HuH-7 (cell line): ENCODE data around the gene DGAT2.
A peak's percentile ranks its signal among the peaks of the same experiment; 100 is the strongest.
"Not testable (repeated sequence)": the region's sequence is repeated elsewhere in the genome, so short reads cannot be mapped to it uniquely, and the experiment has no call there.

Source experiments
- DNase-seq: peaks from one replicate; pipeline ENCODE4 v3.0.0; 2011; ENCODE audit warnings: low spot score

Gene DGAT2, protein sequence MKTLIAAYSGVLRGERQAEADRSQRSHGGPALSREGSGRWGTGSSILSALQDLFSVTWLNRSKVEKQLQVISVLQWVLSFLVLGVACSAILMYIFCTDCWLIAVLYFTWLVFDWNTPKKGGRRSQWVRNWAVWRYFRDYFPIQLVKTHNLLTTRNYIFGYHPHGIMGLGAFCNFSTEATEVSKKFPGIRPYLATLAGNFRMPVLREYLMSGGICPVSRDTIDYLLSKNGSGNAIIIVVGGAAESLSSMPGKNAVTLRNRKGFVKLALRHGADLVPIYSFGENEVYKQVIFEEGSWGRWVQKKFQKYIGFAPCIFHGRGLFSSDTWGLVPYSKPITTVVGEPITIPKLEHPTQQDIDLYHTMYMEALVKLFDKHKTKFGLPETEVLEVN

DNA sequence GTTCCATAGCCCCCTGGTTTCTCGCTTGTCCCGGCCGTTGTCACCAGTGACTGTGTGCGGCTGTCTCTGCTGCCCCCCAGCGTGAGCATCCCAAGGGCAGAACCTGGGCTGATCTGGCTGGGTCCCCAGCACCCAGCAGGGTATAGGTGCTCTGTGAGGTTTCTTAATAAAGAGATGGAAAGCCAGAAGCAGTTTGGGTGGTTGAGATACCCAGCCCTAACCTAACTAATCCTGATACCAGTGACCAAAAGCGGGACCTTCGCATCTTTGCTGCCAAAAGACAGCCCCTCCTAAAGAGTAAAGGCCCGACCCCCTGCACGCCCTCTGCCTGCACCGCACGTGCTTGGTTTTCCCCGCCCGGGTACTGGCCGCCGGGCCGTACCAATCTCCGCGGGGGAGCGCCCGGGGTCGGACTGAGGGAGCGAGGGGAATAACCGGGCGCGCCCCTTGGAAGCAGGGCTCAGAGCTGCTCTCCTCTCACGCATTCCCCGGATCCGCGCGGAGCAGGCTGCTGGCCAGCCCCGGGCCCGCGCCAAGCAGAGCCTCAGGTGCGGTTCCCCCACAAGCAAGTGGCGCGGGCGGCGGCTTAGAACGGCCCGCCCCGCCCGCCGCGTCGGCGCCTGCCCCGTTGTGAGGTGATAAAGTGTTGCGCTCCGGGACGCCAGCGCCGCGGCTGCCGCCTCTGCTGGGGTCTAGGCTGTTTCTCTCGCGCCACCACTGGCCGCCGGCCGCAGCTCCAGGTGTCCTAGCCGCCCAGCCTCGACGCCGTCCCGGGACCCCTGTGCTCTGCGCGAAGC lies at the start of gene DGAT2:
DGAT2 (plus strand) TSS at position 667 of the 797 bp plus-strand sequence. CDS start 214 bp downstream, outside the sequence.
- DNase-seq = peak; percentile 84

DNA sequence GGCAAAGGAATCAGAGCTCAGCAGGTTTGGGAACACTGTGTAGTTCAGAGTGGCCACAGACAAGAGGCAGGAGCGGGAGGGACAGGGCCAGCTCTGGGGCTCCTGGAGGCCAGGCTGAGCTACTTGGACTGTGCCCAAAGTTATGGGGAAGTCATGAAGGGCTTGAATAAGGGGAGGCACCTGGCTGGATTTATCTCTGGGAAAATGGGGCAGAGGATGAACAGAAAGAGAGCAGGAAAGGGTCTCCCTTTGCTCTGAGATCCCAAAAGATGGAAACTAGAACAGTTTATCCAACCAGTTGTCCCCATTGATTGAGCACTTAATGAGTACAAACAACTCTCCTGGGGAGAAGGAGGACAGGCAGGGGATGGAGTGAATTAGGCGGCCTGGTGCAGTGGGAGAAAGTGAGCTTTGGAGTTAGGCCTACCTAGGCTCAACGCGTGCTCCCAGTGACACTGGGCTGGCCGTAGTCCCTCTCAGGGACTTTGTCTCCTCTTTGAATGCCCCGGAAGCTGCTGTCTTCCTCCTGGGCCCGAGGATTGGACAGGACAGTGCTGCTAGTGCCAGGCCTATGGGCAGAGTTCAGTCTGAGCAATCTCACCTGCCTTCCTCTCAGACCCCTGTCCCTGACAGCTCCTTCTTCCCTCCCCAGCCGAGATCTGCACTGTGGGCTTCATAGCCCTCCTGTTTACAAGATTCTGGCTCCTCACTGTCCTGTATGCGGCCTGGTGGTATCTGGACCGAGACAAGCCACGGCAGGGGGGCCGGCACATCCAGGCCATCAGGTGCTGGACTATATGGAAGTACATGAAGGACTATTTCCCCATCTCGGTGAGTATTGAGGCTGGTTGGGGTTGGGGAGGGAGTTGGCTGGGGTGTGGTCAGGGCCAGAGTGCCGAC lies 49.0 kb upstream of the DGAT2 start:
- DNase-seq = no peak

DNA sequence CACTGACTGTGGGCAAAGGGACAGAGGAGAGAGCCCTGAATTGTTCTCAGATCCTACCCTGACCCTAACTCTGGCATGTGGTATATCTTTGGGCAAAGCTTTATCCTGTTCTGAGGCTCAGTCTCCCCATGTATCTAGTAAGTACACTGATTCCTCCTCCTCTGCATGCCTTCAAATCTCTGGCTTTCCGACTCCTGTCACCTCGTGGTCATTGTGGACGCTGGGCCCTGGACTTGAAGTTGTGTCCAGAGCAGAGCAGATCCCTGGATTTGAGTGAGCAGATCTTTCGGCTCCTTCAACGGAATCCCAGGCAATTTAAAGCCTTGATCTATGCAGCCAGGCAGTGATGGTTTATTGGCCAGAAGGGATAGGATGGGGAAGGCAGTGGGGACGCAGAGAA lies 47.9 kb upstream of the DGAT2 start:
- DNase-seq = no peak

DNA sequence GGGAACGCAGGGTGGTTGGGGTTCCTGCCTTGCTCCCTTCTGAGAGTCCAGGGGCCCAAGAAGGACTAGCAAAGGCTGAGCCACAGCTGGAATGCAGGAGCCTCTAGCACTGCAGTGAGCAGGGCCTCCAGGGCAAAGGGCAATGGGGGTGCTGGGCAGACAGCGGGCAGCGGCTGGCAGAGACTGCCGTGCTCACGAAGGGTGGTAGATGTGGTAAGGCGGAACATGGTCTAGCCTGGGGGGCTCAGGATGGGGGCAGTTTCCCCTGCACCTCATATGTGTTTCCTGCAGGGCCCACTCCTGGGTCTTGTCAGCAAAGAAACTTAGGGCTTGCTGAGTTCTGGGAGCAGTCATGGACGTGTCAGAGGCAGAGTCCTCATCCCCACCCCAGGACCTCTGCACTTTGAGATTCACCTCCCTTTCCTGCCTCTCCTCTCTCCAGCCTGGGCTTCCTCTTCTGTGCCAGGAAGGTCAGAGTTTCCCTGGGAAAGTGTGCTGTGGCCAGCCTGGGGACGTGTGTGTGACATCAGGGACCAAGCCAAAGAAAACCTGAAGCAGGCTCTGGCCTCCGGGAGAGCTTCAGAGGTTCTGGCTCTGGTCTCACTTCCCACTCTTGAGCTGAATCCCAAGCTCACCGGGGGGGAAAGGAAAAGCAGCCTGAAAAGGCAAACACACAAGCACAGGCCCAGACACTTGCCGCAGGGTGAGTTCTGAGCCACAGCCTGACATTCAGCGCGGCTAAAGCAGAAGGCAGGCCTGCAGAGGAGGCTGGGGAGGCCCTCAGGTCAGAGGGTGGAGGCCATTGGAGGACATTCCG lies 46.5 kb upstream of the DGAT2 start:
- no peak for DNase-seq

DNA sequence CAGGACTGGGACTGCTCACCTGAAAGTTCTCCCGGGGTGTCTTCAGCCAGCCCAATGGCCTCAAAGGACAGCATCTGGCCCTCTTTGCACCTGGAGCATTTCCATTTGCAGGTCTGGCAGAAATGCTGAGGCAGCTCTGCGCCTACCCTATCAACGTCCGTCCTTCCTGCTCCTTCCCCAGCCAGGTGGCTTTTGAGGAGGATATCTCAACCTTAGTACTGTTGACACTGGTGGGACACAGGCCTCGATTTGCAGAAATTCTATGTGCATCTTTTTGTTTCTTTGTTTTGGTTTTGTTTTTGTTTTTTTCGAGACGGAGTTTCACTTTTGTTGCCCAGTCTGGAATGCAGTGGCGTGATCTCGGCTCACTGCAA lies 45.9 kb upstream of the DGAT2 start:
- no peak for DNase-seq

DNA sequence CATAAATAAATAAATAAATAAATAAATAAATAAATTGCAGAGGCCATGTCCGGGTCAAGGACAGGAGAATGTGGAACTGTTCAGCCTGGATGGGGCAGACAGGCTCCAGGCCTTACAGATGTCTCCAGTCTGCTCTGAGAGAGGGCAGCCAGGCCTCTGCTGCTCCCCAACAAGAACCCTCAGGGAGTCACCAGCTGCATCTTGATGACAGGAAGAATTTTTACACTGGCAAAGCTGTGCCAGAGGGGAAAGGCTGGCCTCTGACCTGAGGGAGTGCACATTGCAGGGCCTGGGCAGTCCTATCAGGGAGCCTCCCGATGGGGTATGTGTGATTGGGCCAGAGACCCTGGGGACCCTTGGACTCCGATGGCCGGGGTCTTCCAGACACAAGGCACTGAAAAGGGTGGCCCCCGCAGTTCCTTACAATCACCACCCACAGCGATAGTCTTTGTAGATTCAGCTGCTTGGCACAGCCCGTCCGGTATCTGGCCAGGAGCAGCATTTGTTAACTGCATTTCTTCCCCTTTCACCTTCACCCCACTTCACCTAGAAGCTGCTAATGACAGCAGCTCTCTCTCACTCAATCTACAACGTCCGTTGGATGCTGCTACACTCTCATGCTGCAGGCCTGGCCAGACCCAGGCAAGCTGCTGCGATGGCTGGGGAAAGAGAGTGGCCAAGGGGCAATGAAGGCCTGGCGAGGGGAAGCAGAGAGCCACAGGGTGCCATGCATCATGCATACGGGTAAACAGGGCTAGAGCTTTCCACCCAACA lies 42.8 kb upstream of the DGAT2 start:
- DNase-seq = no peak

DNA sequence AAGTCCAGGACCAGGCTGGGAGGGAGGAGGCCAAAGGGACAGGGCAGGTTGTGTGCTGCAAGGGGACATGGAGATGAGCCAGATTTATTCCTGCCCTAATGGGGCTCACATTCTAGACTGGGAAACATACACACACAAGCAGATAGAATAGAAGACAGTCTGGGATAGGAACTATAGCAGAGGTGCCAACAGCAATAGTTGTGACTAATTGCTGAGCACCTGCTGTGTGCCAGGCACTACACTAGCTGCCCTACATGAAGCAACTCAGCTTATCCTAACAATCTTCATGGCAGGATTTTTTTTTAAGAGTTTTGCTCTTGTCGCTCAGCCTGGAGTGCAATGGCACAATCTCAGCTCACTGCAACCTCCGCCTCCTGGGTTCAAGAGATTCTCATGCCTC lies 39.6 kb upstream of the DGAT2 start:
- DNase-seq = no peak

DNA sequence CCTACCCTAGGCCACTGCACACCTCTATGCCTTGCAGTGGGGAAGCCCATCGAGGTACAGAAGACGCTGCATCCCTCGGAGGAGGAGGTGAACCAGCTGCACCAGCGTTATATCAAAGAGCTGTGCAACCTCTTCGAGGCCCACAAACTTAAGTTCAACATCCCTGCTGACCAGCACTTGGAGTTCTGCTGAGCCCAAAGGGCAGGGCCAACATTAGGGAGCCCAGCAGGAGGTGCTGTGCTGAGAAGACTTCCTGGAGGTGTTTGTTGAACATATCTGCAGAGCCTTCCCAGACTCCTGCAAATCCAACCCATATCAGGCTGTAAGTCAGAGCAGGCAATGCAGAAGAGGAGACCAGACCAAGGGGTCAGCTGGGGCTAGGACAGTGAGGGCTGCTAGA lies 37.5 kb upstream of the DGAT2 start:
- DNase-seq = no peak

DNA sequence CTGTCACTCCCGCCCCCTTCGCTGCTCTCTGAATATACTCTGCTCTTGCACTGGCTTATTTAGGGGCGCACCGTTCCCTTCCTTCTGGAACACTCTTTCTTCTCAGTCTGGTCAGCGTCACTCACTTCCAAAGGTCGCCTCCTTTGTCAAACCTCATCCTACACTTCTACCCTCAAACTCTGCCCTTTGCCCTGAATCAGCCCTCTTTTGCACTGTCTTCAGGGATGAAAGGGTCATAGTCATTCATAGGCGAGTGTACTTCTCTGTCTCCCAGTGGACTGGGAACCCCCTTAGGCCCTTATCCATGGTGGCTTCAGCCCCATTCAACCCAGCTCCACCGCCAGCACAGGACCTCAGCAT lies 35.5 kb upstream of the DGAT2 start:
- DNase-seq = no peak

DNA sequence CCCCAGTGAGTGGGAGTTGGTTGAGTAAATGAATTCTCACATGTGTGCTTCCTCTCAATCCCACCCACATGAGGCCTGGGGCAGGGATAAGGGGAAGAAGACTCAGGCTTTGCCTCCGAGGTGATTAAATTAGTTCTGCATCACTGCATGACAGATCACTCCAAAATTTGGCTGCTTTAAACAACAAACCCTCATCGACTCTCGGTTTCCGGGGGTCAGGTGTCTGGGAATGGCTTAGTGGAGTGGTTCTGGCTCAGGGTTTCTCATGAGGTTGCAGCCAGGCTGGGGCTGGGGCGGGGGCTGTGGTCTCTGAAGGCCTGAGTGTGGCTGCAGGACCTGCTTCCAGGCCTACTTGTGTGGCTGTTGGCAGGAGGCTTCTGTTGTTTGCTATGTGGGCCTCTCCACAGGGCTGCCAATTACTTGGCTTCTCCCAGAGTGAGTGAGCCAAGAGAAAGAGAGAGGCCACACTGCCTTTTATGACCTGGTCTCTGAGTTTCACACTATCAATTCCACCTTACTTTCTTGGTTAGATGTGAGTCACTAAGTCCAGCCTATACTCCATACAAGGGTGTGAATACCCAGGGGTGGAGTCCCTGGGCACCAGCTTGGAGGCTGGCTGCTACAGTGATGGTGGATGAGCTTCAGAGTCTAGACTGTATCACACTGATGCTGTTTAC lies 35.0 kb upstream of the DGAT2 start:
- DNase-seq = no peak

DNA sequence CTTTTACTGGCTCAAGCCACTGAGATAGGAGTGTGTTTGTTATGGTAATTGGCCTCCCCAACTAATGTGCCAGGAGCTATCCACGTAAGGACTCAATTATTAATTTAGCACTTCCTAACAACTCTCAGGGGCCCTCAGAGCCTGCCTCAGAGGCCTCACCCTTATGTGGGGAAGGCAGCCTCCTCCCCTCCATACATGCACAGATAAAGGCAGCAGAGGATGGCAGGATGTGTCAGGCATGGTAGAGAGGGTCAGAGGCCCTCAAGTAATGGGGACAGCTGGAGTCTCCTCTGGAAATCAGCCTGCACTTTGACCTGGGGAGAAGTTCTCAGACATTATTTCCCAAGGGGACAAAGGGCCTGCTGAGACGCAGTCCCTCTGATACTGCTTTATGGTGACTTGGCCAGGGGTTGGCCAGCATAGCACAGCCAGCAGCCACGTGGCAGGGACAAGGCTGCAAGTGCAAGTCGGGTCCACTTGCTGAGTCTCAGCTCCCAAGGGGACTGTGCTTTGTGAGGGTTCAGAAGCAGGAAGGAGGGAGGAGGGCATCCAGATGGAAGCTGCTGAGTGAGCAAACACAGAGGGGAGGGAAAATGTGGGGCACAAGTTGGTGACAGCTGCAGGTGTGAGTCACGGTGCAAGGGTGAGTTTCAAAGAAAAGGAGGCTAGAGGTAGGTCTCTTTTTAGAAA lies 33.9 kb upstream of the DGAT2 start:
- DNase-seq = no peak

DNA sequence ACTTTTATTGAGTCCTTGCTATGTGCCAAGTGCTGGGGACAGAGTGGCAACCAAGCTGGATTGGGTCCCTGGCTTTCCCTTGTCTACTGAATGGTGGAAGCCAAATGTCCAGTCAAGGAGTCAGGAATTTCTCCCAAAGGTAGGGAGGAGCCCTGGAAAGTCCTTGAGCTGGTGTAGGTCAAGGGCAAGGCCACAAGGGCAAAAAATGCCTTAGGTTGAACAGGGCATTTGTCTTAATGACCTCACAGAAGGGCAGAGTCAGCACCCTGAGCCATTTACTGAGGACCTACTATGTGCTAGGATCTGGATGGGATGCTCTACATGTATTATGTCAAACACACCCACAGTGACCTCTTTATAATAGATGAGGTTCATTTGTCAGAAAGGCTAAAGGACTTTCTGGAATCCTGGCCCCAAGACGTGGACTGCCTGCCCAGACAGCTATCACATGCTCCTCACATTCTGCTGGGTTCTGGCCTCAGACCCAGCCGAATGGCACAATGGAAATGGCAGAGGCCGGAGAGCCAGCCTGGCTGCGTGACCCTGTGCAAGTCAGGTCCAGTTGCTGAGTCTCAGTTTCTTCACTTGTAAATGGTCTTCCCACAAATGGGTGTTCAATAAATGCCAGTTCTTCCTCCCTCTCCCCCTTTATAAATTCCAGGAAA lies 33.3 kb upstream of the DGAT2 start:
- no peak for DNase-seq

DNA sequence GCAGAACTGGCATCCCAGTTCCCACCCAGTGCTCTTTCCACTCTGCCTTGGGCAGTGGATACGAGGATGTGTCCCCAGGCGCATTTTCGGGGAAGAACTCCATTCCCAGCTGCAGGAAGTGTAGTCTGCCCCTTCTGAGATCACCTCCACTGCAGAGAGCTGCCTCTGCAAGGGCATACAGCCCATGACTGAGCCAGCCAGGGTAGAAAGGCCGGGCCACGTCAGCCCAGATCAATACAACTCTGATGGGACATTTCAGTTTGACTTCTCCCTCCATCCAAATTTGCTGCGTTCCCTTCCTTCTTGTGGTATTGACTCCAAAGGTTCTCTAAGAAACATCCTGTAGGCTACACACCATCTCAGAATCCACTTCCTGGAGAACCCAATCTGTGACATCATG lies 31.3 kb upstream of the DGAT2 start:
- DNase-seq = no peak

DNA sequence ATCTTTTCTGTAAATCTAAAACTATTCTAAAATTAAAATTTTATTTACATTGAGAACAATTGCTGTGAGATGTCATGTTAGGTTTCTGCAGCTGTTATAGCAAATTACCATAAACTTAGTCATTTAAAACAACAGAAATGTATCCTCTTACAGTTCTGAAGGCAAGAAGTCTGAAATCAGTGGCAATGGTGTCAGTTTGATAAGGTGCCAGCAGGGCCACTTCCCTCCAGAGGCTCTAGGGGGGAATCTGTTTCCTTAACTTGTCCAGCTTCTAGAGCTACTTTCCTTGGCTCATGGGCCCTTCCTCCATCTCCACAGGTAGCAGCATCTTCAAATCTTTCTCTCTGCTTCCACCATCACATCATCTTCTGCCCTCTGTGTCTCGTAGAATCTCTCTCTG lies 27.9 kb upstream of the DGAT2 start:
- DNase-seq = no peak

DNA sequence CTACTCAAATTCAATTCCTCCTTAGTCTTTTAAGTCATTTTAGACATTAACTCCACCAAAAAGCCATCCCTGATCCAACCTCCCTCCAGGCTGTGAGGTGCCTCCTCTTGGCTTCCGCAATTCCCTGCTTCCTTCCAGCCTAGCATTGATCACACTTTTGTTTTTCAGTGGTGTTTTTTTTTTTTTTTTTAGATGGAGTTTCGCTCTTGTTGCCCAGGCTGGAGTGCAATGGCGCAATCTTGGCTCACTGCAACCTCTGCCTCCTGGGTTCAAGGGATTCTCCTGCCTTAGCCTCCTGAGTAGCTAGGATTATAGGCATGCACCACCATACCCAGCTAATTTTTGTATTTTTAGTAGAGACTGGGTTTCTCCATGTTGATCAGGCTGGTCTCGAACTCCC lies 25.4 kb upstream of the DGAT2 start:
- DNase-seq = not testable (repeated sequence)

DNA sequence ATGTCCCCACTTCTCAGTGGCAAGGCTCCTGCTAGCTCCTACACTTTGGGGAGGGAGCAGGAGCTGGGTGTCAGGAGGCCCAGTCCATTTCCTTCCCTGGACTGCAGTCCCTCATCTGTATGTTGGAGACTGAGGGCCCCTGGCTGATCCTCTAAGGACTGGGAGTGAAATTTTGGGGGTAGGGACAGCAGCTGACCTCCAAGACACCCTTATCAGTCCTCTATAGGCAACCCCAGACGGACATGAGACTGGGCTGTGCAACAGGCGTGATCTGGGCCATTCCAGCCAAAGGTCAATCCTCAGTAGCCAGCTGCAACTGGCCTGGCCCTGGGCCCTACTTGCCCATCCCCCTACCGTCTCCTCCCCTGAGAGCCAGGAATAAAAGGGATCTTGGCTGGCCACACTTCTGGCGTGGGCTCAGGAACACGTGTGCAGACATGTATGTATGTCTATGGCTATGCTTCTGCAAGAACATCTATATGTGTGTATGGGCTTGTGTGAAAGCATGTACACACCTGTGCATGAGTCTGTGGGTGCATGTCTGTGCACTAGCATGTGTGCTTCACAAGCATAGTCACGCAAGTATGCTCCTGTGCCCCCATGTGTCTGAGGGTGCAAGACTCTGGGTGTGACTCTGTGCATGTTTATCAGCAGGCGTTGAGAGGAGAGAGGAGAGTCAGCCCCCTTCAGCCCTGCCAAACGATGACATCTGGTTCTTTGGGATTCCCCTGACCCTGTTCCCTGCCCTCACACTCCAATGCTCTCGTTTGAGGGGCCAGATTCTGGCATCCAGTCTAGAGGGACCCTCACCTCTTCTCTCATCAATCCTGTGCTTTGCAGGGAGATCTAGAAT lies 24.6 kb upstream of the DGAT2 start:
- DNase-seq = no peak

DNA sequence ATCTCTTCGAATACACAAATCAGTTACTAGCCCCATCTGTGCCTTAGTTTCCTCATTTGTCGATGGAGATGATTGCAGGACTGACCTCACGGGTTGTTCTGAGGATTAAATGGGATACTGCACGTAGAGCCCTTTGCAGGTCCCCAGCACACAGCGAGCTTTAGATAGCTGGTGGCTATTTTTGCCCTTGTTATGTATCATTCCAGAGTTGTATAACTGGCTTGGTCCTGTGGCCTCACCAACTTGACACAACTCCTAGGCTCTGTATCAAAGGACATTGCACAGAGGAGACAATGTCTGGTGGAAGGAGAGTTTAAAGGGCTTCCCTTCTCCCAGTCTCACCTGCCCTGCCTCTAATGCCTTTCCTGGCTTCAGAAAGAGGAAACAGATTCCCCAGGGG lies 22.8 kb upstream of the DGAT2 start:
- DNase-seq = no peak

DNA sequence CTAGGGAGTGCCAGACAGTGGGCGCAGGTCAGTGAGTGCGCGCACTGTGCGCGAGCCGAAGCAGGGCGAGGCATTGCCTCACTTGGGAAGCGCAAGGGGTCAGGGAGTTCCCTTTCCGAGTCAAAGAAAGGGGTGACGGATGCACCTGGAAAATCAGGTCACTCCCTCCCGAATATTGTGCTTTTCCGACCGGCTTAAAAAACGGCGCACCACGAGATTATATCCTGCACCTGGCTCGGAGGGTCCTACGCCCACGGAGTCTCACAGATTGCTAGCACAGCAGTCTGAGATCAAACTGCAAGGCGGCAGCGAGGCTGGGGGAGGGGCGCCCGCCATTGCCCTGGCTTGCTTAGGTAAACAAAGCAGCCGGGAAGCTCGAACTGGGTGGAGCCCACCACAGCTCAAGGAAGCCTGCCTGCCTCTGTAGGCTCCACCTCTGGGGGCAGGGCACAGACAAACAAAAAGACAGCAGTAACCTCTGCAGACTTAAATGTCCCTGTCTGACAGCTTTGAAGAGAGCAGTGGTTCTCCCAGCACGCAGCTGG lies 19.8 kb upstream of the DGAT2 start:
- not testable (repeated sequence) for DNase-seq
